ENCODE data around the gene NAIF1.

- TF ChIP-seq CTCF (IDR thresholded peaks at IDR 0.05) (no peak), EZH2 (IDR thresholded peaks at IDR 0.05) (no peak), EZH2phosphoT487 (IDR thresholded peaks at IDR 0.05) (no peak)
Observed at GRCh38 chr9:128057724-128058409, 9.3 kb downstream of the NAIF1 start.
